ENCODE data around the gene RALY.

Gene RALY

GRCh38 chr20:33990075-33990474, 3.6 kb upstream of the RALY start:
- no peak for DNase-seq

GRCh38 chr20:33991502-33991901, 2.2 kb upstream of the RALY start:
- no peak for DNase-seq

GRCh38 chr20:33992145-33992922, 1.4 kb upstream of the RALY start:
- DNase-seq = peak; percentile 48

- DNase-seq = peak; percentile 98
Measured at GRCh38 chr20:33992923-33993575, 662 bp upstream of the RALY start.

GRCh38 chr20:33994222-33994913, 657 bp downstream of the RALY start:
- DNase-seq = peak; percentile 75

- no peak for DNase-seq
Measured at GRCh38 chr20:33995053-33995831, 1.5 kb downstream of the RALY start.

- DNase-seq = no peak
Measured at GRCh38 chr20:33999025-33999649, 5.4 kb downstream of the RALY start.

GRCh38 chr20:34001378-34001777, 7.7 kb downstream of the RALY start:
- no peak for DNase-seq

GRCh38 chr20:34004227-34004626, 10.5 kb downstream of the RALY start:
- no peak for DNase-seq

- DNase-seq = no peak
Measured at GRCh38 chr20:34004790-34005457, 11.2 kb downstream of the RALY start.

- DNase-seq = no peak
Measured at GRCh38 chr20:34006619-34007018, 12.9 kb downstream of the RALY start.

- no peak for DNase-seq
Measured at GRCh38 chr20:34008477-34008876, 14.8 kb downstream of the RALY start.

- DNase-seq = no peak
Measured at GRCh38 chr20:34010405-34010931, 16.8 kb downstream of the RALY start.

GRCh38 chr20:34011275-34011674, 17.6 kb downstream of the RALY start:
- DNase-seq = no peak

GRCh38 chr20:34012330-34012729, 18.6 kb downstream of the RALY start:
- DNase-seq = no peak

GRCh38 chr20:34012735-34013134, 19.0 kb downstream of the RALY start:
- DNase-seq = no peak

- no peak for DNase-seq
Measured at GRCh38 chr20:34013554-34013953, 19.8 kb downstream of the RALY start.

GRCh38 chr20:34014878-34015277, 21.2 kb downstream of the RALY start:
- DNase-seq = no peak

GRCh38 chr20:34015401-34016335, 22.0 kb downstream of the RALY start:
- DNase-seq = no peak

- DNase-seq = no peak
Measured at GRCh38 chr20:34016736-34017135, 23.0 kb downstream of the RALY start.

GRCh38 chr20:34017610-34018009, 23.9 kb downstream of the RALY start:
- DNase-seq = no peak
